Endothelial cell (in vitro differentiated cells): ENCODE measurements around the gene FRAT2. TPM values are rescaled to one million over a fixed set of nuclear protein-coding genes. Genes with fewer than 3 reads are reported as not detected.

Source experiments
- DNase-seq: peaks from one replicate; pipeline ENCODE4 v3.0.0; 2021; ENCODE audit warnings: low spot score
- H3K27ac Mint-ChIP-seq: one replicate; pipeline ENCODE4 v1.8.0; 2021; ENCODE audit warnings: mixed read lengths, inconsistent platforms; ENCODE audit not compliant: unreplicated experiment
- H3K27me3 Mint-ChIP-seq: one replicate; pipeline ENCODE4 v1.8.0; 2021; ENCODE audit warnings: mild to moderate bottlenecking, moderate library complexity, mixed read lengths, inconsistent platforms; ENCODE audit not compliant: unreplicated experiment
- H3K36me3 Mint-ChIP-seq: one replicate; pipeline ENCODE4 v1.8.0; 2021; ENCODE audit warnings: mild to moderate bottlenecking, low read depth, mixed read lengths, inconsistent platforms; ENCODE audit not compliant: unreplicated experiment
- H3K4me1 Mint-ChIP-seq: one replicate; pipeline ENCODE4 v1.8.0; 2021; ENCODE audit warnings: mild to moderate bottlenecking, mixed read lengths, inconsistent platforms; ENCODE audit not compliant: unreplicated experiment
- H3K4me3 Mint-ChIP-seq: one replicate; pipeline ENCODE4 v1.8.0; 2021; ENCODE audit warnings: mild to moderate bottlenecking, mixed read lengths, inconsistent platforms; ENCODE audit not compliant: unreplicated experiment
- H3K9me3 Mint-ChIP-seq: one replicate; pipeline ENCODE4 v1.8.0; 2021; ENCODE audit warnings: mixed read lengths, inconsistent platforms; ENCODE audit not compliant: unreplicated experiment
- CTCF ChIP-seq: fragments of 200-600 bp; sonication (generic); IDR thresholded peaks from one replicate; pipeline ENCODE4 v1.5.0; 2021; ENCODE audit warnings: antibody characterized with exemption; ENCODE audit not compliant: unreplicated experiment
- long read RNA-seq: library from polyadenylated mRNA; unstranded; transcript quantifications from one replicate; pipeline ENCODE4 v2.0.0, GENCODE V29; 2020; ENCODE audit not compliant: unreplicated experiment
- total RNA-seq: library from RNA; stranded (reverse); fragmentation: NEBNext Ultra II Directional; extraction: Animal tissue kit (Norgen Biotek cat#: 25700); gene quantifications from one replicate; pipeline ENCODE4 v1.2.1, GENCODE V29; 2021; ENCODE audit not compliant: unreplicated experiment

Gene FRAT2
- 25.6 TPM for total RNA-seq
- long read RNA-seq = 0 reads

DNA sequence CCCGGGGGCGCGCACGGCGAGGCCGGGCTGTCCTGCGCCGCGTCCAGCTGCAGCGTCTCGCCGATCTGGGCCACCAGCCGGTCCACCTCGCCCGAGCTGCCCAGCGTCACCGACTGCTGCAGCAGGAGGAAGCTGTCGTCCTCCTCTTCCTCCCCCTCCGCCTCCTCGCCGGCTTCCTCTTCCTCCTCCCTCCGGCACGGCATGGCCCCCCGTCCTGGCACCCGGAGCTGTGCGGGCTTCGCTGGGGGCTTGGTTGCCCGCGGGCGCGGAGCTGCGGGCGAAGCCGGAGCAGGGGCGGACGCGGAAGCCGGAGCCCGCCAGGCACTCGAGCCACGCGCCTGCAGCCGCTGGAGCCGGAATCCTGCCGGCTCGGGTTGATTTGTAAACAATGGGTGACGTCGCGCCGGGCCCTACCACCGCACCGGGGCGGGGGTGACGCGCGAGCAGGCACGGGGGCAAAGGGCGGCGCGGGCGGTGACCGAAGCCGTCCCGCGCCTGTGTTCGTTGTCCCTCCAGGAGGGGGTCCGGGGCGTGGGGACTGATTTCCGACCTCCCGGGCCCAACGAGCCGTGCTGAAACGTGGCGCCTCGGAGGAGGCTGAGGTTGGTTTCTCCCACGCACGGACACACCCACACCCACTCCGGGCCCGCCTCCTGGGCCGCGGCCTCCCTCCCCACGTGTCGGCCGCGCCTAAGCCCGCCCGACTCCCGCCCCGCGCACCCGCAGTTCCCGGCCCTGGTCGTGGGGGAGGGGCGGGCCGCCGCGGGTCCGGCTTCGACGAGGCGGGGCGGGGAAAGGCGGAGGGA lies at the start of gene FRAT2:
Gene FRAT2 (minus strand): TSS at position 360 of the 806 bp plus-strand sequence. CDS start 157 bp downstream, at position 203.
- Mint-ChIP-seq H3K9me3 (no peaks in the 10 kb centered on the region), H3K4me3 (peak within 1 kb of the TSS; percentile 98), H3K27ac (peak within 1 kb of the TSS; percentile 97), H3K4me1 (peaks cover 35% of the 10 kb centered on the region), H3K36me3 (peaks cover 13% of the 10 kb centered on the region), H3K27me3 (peaks cover 14% of the 10 kb centered on the region)
- TF ChIP-seq CTCF = no peak
- DNase-seq = peak; percentile 85

DNA sequence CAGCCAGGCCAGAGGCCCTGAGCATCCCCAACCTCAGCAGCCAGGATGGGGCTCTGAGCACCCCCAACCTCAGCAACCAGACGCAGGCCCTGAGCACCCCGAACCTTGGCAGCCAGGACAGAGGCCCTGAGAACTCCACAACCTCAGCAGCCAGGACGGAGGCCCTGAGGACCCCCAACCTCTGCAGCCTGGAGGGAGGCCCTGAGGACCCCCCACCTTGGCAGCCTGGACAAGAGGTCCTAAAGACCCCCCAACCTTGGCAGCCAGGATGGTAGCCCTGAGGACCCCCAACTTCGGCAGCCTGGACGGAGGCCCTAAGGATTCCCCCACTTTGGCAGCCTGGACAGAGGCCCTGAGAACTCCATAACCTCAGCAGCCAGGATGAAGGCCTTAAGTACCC lies 49.6 kb upstream of the FRAT2 start:
- Mint-ChIP-seq H3K4me3 (no peak overlapping the region), H3K4me1 (no peaks in the 10 kb centered on the region), H3K27me3 (no peaks in the 10 kb centered on the region), H3K36me3 (peaks cover 8% of the 10 kb centered on the region), H3K9me3 (no peaks in the 10 kb centered on the region), H3K27ac (no peak overlapping the region)
- DNase-seq = no peak
- TF ChIP-seq CTCF = no peak

- Mint-ChIP-seq H3K36me3 (no peaks in the 10 kb centered on the region), H3K4me3 (no peak overlapping the region), H3K4me1 (no peaks in the 10 kb centered on the region), H3K27me3 (no peaks in the 10 kb centered on the region), H3K9me3 (no peaks in the 10 kb centered on the region), H3K27ac (peak overlapping the region; percentile 38)
- DNase-seq = no peak
- no peak for TF ChIP-seq CTCF
Measured at GRCh38 chr10:97383159-97383558, 48.6 kb upstream of the FRAT2 start.

DNA sequence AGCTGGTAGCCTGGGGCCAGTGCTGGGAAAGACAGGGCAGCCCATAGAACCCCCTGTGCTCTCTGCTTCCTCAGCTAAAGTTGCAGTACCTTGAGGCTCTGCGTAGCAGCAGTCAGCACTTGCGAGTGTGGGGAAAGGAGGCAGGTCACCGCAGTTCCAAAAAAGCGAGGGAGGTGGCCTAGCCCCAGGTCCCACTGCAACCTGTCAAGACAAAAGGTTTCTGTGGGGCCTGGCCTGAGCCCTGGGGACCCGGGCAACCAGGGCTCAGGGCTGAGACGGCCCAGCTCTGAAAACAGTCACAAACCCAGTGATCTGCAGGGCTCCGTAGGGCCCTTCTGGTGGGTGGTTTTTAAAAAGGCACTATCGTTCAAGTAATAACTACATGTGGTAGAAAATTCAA lies 47.1 kb upstream of the FRAT2 start:
- peaks cover under 1% of the 10 kb centered on the region for H3K4me1 Mint-ChIP-seq
- no peak overlapping the region for H3K27ac Mint-ChIP-seq
- no peak for TF ChIP-seq CTCF
- DNase-seq = no peak
- H3K27me3 Mint-ChIP-seq = no peaks in the 10 kb centered on the region
- H3K36me3 Mint-ChIP-seq = peaks cover under 1% of the 10 kb centered on the region
- no peak overlapping the region for H3K4me3 Mint-ChIP-seq
- no peaks in the 10 kb centered on the region for H3K9me3 Mint-ChIP-seq

DNA sequence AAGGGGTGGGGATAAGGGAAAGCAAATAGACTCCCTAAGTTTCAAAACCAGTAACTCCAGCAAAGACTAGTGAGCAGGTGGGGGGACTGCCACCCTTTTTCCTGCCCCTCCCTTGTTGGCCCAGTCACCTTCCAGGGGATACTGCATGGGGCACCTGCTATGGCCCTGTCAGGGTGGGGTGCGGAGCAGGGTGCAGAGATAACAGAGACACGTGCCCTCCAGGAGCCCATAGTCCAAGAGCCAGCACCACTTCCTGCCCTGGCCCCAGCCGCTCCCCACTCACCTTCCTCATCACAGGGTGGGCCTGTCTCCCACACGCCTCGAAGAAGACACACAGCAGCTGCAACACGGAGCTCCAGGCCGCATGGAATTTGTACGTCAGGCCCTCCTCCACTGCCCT lies 46.0 kb upstream of the FRAT2 start:
- H3K36me3 Mint-ChIP-seq = peaks cover 3% of the 10 kb centered on the region
- H3K27ac Mint-ChIP-seq = no peak overlapping the region
- DNase-seq = no peak

More for the DNA sequence above, 46.0 kb upstream of the FRAT2 start:
- TF ChIP-seq CTCF = no peak
- Mint-ChIP-seq H3K9me3 (no peaks in the 10 kb centered on the region), H3K4me3 (no peak overlapping the region), H3K4me1 (peaks cover 3% of the 10 kb centered on the region), H3K27me3 (no peaks in the 10 kb centered on the region)
